Activated CD4-positive, alpha-beta memory T cell treated with anti-CD3 and anti-CD28 coated beads for 36 hours (primary cell): ENCODE results near the gene CTXND1. TPM values are rescaled to one million over a fixed set of nuclear protein-coding genes. Genes with fewer than 3 reads are reported as not detected.
"Not testable (repeated sequence)": the region's sequence is repeated elsewhere in the genome, so short reads cannot be mapped to it uniquely, and the experiment has no call there.

Source experiments
- CTCF ChIA-PET: fragments of 350-600 bp; sonication (Branson Sonifier 250); formaldehyde crosslinking; loops from one replicate; lab custom pipeline; 2021; ENCODE audit warnings: antibody characterized with exemption, inconsistent platforms; lab: Charles Lee
- POLR2A ChIA-PET: fragments of 350-600 bp; sonication (Branson Sonifier 250); formaldehyde crosslinking; loops from one replicate; lab custom pipeline; 2021; ENCODE audit warnings: antibody characterized with exemption; lab: Charles Lee
- DNase-seq: peaks from one replicate; pipeline ENCODE4 v3.0.0-alpha.2; 2020
- H3K27ac Mint-ChIP-seq: one replicate; pipeline ENCODE4 v1.8.0; 2021; ENCODE audit warnings: mixed read lengths
- H3K27me3 Mint-ChIP-seq: one replicate; pipeline ENCODE4 v1.8.0; 2021; ENCODE audit warnings: mixed read lengths
- H3K36me3 Mint-ChIP-seq: one replicate; pipeline ENCODE4 v1.8.0; 2021; ENCODE audit warnings: mixed read lengths
- H3K4me1 Mint-ChIP-seq: one replicate; pipeline ENCODE4 v1.8.0; 2021; ENCODE audit warnings: low read depth, mixed read lengths
- H3K4me3 Mint-ChIP-seq: one replicate; pipeline ENCODE4 v1.8.0; 2021; ENCODE audit warnings: mild to moderate bottlenecking, mixed read lengths
- H3K9me3 Mint-ChIP-seq: one replicate; pipeline ENCODE4 v1.8.0; 2021; ENCODE audit warnings: mixed read lengths
- intact Hi-C: fragments of 100-400 bp; cut with micrococcal nuclease; formaldehyde crosslinking; loops from one replicate; pipeline ENCODE4 v1.15.1; 2023
- total RNA-seq, 2 experiments: library from RNA; stranded (reverse); gene quantifications; one replicate each; pipeline ENCODE4 v1.2.3, GENCODE V29; 2021

CTXND1 gene
- total RNA-seq, 2 experiments from 2014 or later, result not detected

DNA sequence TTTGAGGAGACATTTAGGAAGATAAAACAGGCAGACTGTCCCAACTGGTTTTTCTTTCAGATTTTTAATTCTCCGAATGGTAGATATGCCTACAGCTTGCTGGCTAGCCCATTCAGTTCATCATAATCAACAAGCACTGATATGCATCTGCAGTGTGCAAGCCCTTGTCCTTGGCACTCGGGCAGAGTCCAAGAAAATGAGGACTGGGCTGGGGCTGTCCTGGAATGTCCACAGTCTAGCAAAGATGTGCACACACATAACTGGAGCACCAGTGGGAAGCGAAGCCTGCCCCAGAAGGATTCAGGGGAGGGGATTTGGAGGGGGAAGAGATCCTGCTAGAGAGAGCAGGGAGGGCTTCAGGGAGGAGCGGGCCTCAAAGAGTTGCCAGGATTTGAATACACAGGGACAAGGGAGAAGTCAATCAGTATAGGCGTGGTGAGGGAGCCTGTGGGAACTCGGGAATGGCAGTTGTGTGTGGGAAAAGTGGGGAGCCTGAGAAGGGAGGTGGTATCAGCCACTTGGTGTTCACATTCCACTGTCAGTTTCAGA lies 90.5 kb downstream of the CTXND1 start:
- Mint-ChIP-seq H3K27ac (peak overlapping the region; percentile 74), H3K4me1 (peaks cover 22% of the 10 kb centered on the region), H3K36me3 (peaks cover 46% of the 10 kb centered on the region), H3K4me3 (no peak overlapping the region), H3K9me3 (no peaks in the 10 kb centered on the region), H3K27me3 (no peaks in the 10 kb centered on the region)
- POLR2A ChIA-PET, result interaction anchor here (2.3 kb wide), 1 partner anchor 11 kb away, joined by 9 read pairs; no protein-coding TSS in a partner anchor
- no peak for DNase-seq
- CTCF ChIA-PET, result interaction anchor here (0.6 to 2.6 kb wide), 3 partner anchors 11 to 96 kb away, joined by 3 to 10 read pairs (median 3); no protein-coding TSS in a partner anchor
- intact Hi-C loops, result no loop called here

DNA sequence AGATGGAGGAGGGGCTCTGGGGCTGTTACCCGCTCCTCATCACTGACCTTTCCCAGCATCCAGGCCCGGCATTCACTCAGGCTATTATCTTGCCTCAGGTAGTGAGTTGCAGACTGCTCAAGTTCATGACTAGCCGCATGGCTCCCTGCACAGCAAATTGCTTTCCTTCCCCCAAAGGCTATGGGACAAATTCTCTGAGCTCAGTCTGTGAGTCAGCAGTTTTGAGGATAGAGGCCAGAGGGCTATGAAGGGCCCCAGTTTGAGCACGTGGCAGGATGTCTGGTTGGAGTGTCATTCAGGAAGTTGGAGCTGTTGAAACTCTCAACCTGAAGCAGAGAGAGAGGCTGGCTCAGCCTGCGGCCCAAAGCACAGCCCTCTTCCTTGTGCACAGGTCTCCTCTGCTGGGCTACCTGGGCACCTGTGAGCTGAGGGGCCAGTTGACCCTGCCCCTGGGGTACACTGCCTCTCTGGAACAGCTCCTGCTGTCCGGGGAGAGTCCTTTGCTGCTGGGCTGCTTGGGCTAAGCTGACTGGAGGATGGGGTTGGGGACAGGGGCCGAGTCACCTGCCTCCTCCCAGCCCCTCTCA lies 91.3 kb downstream of the CTXND1 start:
- no peaks in the 10 kb centered on the region for H3K9me3 Mint-ChIP-seq
- peak; percentile 81 for DNase-seq
- intact Hi-C loops, result loop anchor here (1.0 kb wide), 1 partner anchor 128 kb away; no protein-coding TSS in a partner anchor
- H3K27me3 Mint-ChIP-seq, result no peaks in the 10 kb centered on the region
- CTCF ChIA-PET, result interaction anchor here (0.7 to 2.6 kb wide), 4 partner anchors 11 to 307 kb away, joined by 3 to 10 read pairs (median 3); no protein-coding TSS in a partner anchor
- peaks cover 46% of the 10 kb centered on the region for H3K36me3 Mint-ChIP-seq
- peak overlapping the region; percentile 74 for H3K27ac Mint-ChIP-seq
- no peak overlapping the region for H3K4me3 Mint-ChIP-seq
- H3K4me1 Mint-ChIP-seq, result peaks cover 22% of the 10 kb centered on the region
- POLR2A ChIA-PET, result interaction anchor here (0.6 to 2.3 kb wide), 5 partner anchors 12 to 265 kb away, joined by 3 to 9 read pairs (median 3); no protein-coding TSS in a partner anchor

- ChIA-PET POLR2A (interaction anchor here (0.6 to 2.3 kb wide), 5 partner anchors 13 to 264 kb away, joined by 3 to 9 read pairs (median 3); no protein-coding TSS in a partner anchor), CTCF (interaction anchor here (0.7 to 2.6 kb wide), 2 partner anchors 12 to 15 kb away, joined by 3 to 10 read pairs; no protein-coding TSS in a partner anchor)
- Mint-ChIP-seq H3K9me3 (no peaks in the 10 kb centered on the region), H3K4me1 (peaks cover 22% of the 10 kb centered on the region), H3K27me3 (no peaks in the 10 kb centered on the region), H3K36me3 (peaks cover 48% of the 10 kb centered on the region), H3K27ac (peak overlapping the region; percentile 74), H3K4me3 (no peak overlapping the region)
- peak; percentile 52 for DNase-seq
- intact Hi-C loops, result loop anchor here (1.0 to 10.0 kb wide), 3 partner anchors 128 to 1135 kb away; no protein-coding TSS in a partner anchor
These were observed 92.0 kb downstream of the CTXND1 start for GRCh38 chr15:80159811-80160569.

GRCh38 chr15:80159301-80159700 lies 92.7 kb downstream of the CTXND1 start:
- ChIA-PET POLR2A (interaction anchor here (1.3 to 2.3 kb wide), 2 partner anchors 14 to 99 kb away, joined by 5 to 9 read pairs; no protein-coding TSS in a partner anchor), CTCF (interaction anchor here (2.6 kb wide), 1 partner anchor 13 kb away, joined by 10 read pairs; no protein-coding TSS in a partner anchor)
- Mint-ChIP-seq H3K27ac (peak overlapping the region; percentile 43), H3K36me3 (peaks cover 48% of the 10 kb centered on the region), H3K9me3 (no peaks in the 10 kb centered on the region), H3K4me3 (no peak overlapping the region), H3K27me3 (no peaks in the 10 kb centered on the region), H3K4me1 (peaks cover 28% of the 10 kb centered on the region)
- intact Hi-C loops, result loop anchor here (10.0 kb wide), 2 partner anchors 304 to 1136 kb away; no protein-coding TSS in a partner anchor
- DNase-seq, result no peak

- peaks cover 30% of the 10 kb centered on the region for H3K36me3 Mint-ChIP-seq
- H3K9me3 Mint-ChIP-seq, result no peaks in the 10 kb centered on the region
- intact Hi-C loops, result loop anchor here (10.0 kb wide), 2 partner anchors 302 to 1138 kb away; no protein-coding TSS in a partner anchor
- no peak for DNase-seq
- H3K4me1 Mint-ChIP-seq, result peaks cover 39% of the 10 kb centered on the region
- no peak overlapping the region for H3K4me3 Mint-ChIP-seq
- H3K27ac Mint-ChIP-seq, result no peak overlapping the region
- ChIA-PET POLR2A (interaction anchor here (0.7 kb wide), 1 partner anchor 94 kb away, joined by 3 read pairs; no protein-coding TSS in a partner anchor), CTCF (interaction anchor here (1.5 kb wide), 1 partner anchor 16 kb away, joined by 3 read pairs; no protein-coding TSS in a partner anchor)
- H3K27me3 Mint-ChIP-seq, result no peaks in the 10 kb centered on the region
These were observed 94.8 kb downstream of the CTXND1 start for GRCh38 chr15:80157215-80157614.

DNA sequence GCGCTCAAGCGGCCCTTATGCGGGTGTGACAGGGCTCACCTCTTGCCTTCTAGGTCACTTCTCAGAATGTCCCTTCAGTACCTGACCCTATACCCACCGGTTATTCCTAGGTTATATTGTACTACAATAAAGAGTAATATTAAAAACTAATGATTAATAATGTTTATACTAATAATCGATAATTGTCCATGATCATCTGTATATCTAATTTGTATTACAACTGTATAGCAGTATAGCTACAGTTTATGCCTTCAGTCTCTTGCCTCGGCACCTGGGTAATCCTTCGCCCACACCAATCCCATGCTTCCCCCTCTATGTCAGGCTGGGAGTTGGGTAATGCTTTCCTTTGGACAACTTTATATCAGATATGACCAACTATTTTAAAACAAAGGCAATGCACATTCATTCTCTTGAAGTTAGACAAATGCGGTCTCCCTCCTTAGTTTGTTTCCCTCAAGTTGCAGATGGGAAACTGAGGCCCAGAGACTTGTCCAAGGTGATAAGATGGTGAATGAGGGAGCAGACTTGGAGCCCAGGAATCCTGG lies 95.8 kb downstream of the CTXND1 start:
- Mint-ChIP-seq H3K27ac (no peak overlapping the region), H3K27me3 (no peaks in the 10 kb centered on the region), H3K36me3 (peaks cover 21% of the 10 kb centered on the region), H3K4me1 (peaks cover 43% of the 10 kb centered on the region), H3K4me3 (no peak overlapping the region), H3K9me3 (no peaks in the 10 kb centered on the region)
- ChIA-PET CTCF (no interaction called here), POLR2A (interaction anchor here (0.7 kb wide), 1 partner anchor 93 kb away, joined by 3 read pairs; no protein-coding TSS in a partner anchor)
- no peak for DNase-seq
- intact Hi-C loops, result loop anchor here (10.0 kb wide), 2 partner anchors 301 to 1139 kb away; no protein-coding TSS in a partner anchor

DNA sequence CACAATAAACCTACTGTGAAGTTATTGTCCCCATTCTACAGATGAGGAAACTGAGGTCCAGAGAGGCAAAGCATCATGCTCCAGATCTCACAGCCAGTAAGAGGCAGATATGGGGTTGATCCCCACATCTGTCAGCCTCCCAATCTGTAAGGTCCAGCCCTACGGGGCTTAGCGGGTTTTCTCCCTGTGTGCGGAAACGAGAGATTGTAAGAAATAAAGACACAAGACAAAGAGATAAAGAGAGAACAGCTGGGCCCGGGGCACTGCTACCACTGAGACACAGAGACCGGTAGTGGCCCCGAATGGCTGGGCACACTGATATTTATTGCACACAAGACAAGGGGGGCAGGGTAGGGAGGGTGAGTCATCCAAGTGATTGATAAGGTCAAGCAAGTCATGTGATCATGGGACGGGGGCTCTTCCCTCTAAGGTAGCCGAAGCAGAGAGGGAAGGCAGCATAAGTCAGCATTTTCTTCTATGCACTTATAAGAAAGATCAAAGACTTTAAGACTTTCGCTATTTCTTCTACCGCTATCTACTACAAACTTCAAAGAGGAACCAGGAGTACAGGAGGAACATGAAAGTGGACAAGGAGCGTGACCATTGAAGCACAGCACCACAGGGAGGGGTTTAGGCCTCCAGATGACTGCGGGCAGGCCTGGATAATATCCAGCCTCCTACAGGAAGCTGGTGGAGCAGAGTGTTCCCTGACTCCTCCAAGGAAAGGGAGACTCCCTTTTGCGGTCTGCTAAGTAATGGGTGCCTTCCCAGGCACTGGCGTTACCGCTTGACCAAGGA lies 96.4 kb downstream of the CTXND1 start:
- Mint-ChIP-seq H3K4me1 (peaks cover 36% of the 10 kb centered on the region), H3K36me3 (peaks cover 19% of the 10 kb centered on the region)
- H3K27ac Mint-ChIP-seq, DNase-seq, H3K27me3 Mint-ChIP-seq, H3K9me3 Mint-ChIP-seq, H3K4me3 Mint-ChIP-seq, POLR2A ChIA-PET, CTCF ChIA-PET: not testable (repeated sequence)
- intact Hi-C loops, result loop anchor here (10.0 kb wide), 2 partner anchors 301 to 1139 kb away; no protein-coding TSS in a partner anchor

- Mint-ChIP-seq H3K27me3 (no peaks in the 10 kb centered on the region), H3K9me3 (no peaks in the 10 kb centered on the region), H3K4me3 (peak overlapping the region; percentile 37), H3K36me3 (peaks cover 14% of the 10 kb centered on the region), H3K27ac (no peak overlapping the region), H3K4me1 (peaks cover 30% of the 10 kb centered on the region)
- CTCF ChIA-PET, result no interaction called here
- DNase-seq, result no peak
- POLR2A ChIA-PET, result no interaction called here
- intact Hi-C loops, result loop anchor here (10.0 kb wide), 2 partner anchors 300 to 1140 kb away; no protein-coding TSS in a partner anchor
These were observed 97.0 kb downstream of the CTXND1 start for GRCh38 chr15:80155001-80155377.

- H3K36me3 Mint-ChIP-seq, result peaks cover 8% of the 10 kb centered on the region
- DNase-seq, result no peak
- H3K9me3 Mint-ChIP-seq, result no peaks in the 10 kb centered on the region
- H3K4me1 Mint-ChIP-seq, result peaks cover 24% of the 10 kb centered on the region
- intact Hi-C loops, result loop anchor here (5.0 to 10.0 kb wide), 3 partner anchors 42 to 1140 kb away; no protein-coding TSS in a partner anchor
- H3K27ac Mint-ChIP-seq, result no peak overlapping the region
- ChIA-PET POLR2A (no interaction called here), CTCF (no interaction called here)
- no peaks in the 10 kb centered on the region for H3K27me3 Mint-ChIP-seq
- peak overlapping the region; percentile 82 for H3K4me3 Mint-ChIP-seq
These were observed 97.7 kb downstream of the CTXND1 start for GRCh38 chr15:80154336-80154735.

DNA sequence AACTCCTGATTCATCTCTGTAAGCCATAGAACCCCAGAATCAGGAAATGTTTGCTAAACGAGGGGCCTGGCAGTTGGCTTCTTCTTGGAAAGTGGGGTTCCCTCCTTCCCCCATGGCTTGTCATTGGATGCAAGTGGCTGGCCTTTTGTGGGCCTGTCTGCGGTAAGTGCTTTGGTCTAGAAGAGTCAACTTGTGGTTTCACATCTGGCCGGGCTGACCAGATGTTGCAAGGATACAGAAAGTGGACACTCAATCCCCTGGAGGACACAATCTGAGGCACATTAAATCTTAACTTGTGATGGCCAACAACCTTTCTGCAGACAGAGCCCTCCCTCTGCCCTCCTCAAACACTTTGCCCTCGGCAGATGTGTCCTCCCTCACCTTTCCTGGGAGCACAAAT lies 98.1 kb downstream of the CTXND1 start:
- CTCF ChIA-PET, result interaction anchor here (0.9 kb wide), 1 partner anchor 82 kb away, joined by 3 read pairs; no protein-coding TSS in a partner anchor
- POLR2A ChIA-PET, result interaction anchor here (1.2 to 1.4 kb wide), 2 partner anchors 90 to 144 kb away, joined by 3 read pairs; no protein-coding TSS in a partner anchor

More for the DNA sequence above, 98.1 kb downstream of the CTXND1 start:
- peak overlapping the region; percentile 81 for H3K27ac Mint-ChIP-seq
- H3K4me1 Mint-ChIP-seq, result peaks cover 23% of the 10 kb centered on the region
- peaks cover 5% of the 10 kb centered on the region for H3K36me3 Mint-ChIP-seq
- H3K27me3 Mint-ChIP-seq, result no peaks in the 10 kb centered on the region
- intact Hi-C loops, result loop anchor here (2.0 to 10.0 kb wide), 5 partner anchors 42 to 1141 kb away; partner anchors contain the start of gene BCL2A1
- no peak for DNase-seq
- H3K9me3 Mint-ChIP-seq, result no peaks in the 10 kb centered on the region
- peak overlapping the region; percentile 82 for H3K4me3 Mint-ChIP-seq
